ENCODE measurements around the gene NSA2.

NSA2 gene

GRCh38 chr5:74822288-74822687 is 55.2 kb downstream of the NSA2 start:
- no peak for DNase-seq

- no peak for DNase-seq
Measured at GRCh38 chr5:74829413-74829812, 62.4 kb downstream of the NSA2 start.

All from CD4-positive, alpha-beta T cell treated with Interferon gamma for 1 hour (primary cell).